ENCODE data around the gene RAF1.

DNA sequence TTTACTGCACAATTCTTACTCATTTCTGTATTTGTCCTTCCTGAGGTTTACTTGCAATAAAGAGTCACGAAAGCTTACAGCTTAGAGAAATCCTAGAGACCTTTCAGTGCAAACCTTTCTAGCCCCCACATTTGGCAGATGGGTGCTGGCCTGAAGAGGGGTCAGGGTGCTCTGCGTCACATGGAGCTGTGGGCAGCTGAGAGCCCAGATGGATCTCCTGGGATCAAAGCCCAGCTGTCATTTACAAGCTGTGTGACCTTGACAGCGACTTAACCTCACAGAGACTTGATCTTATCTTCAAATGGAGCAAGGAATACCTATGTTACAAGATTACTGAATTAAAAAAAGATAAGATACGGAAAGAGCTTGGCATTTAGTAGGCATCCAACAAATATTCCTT, 24.0 kb upstream of the RAF1 start:
- no peak for TF ChIP-seq ZFX (IDR thresholded peaks at IDR 0.05)
- TF ChIP-seq POLR2AphosphoS5 (IDR thresholded peaks at IDR 0.05; ENCODE audit: low read depth, low read length), result no peak
- TF ChIP-seq, protein P1, sequence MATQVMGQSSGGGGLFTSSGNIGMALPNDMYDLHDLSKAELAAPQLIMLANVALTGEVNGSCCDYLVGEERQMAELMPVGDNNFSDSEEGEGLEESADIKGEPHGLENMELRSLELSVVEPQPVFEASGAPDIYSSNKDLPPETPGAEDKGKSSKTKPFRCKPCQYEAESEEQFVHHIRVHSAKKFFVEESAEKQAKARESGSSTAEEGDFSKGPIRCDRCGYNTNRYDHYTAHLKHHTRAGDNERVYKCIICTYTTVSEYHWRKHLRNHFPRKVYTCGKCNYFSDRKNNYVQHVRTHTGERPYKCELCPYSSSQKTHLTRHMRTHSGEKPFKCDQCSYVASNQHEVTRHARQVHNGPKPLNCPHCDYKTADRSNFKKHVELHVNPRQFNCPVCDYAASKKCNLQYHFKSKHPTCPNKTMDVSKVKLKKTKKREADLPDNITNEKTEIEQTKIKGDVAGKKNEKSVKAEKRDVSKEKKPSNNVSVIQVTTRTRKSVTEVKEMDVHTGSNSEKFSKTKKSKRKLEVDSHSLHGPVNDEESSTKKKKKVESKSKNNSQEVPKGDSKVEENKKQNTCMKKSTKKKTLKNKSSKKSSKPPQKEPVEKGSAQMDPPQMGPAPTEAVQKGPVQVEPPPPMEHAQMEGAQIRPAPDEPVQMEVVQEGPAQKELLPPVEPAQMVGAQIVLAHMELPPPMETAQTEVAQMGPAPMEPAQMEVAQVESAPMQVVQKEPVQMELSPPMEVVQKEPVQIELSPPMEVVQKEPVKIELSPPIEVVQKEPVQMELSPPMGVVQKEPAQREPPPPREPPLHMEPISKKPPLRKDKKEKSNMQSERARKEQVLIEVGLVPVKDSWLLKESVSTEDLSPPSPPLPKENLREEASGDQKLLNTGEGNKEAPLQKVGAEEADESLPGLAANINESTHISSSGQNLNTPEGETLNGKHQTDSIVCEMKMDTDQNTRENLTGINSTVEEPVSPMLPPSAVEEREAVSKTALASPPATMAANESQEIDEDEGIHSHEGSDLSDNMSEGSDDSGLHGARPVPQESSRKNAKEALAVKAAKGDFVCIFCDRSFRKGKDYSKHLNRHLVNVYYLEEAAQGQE (IDR thresholded peaks at IDR 0.05; ENCODE audit: low read depth), result no peak
- no peak for TF ChIP-seq POLR2A (IDR thresholded peaks at IDR 0.05; ENCODE audit: borderline replicate concordance, extremely low read depth, insufficient read depth, insufficient read length)
- no peak for TF ChIP-seq SRF (IDR thresholded peaks at IDR 0.05; ENCODE audit: low read depth)
- TF ChIP-seq, protein P2, sequence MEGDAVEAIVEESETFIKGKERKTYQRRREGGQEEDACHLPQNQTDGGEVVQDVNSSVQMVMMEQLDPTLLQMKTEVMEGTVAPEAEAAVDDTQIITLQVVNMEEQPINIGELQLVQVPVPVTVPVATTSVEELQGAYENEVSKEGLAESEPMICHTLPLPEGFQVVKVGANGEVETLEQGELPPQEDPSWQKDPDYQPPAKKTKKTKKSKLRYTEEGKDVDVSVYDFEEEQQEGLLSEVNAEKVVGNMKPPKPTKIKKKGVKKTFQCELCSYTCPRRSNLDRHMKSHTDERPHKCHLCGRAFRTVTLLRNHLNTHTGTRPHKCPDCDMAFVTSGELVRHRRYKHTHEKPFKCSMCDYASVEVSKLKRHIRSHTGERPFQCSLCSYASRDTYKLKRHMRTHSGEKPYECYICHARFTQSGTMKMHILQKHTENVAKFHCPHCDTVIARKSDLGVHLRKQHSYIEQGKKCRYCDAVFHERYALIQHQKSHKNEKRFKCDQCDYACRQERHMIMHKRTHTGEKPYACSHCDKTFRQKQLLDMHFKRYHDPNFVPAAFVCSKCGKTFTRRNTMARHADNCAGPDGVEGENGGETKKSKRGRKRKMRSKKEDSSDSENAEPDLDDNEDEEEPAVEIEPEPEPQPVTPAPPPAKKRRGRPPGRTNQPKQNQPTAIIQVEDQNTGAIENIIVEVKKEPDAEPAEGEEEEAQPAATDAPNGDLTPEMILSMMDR (IDR thresholded peaks at IDR 0.05 in 2 of 3, conservative IDR thresholded peaks at IDR 0.05 in 1 of 3; ENCODE audit: borderline replicate concordance in 1 of 3, insufficient read depth in 1 of 3, low read depth in 2 of 3, low read length in 2 of 3), result no peak
- no peak for TF ChIP-seq SIN3A (IDR thresholded peaks at IDR 0.05; ENCODE audit: low read depth)
